ENCODE results near the gene PACS2. TPM values are rescaled to one million over a fixed set of nuclear protein-coding genes. Genes with fewer than 3 reads are reported as not detected.
"Not testable (repeated sequence)": the region's sequence is repeated elsewhere in the genome, so short reads cannot be mapped to it uniquely, and the experiment has no call there.

PACS2 gene
- total RNA-seq, result 32.2 and 34.6 TPM in 2 replicates

GRCh38 chr14:105314287-105315200 is at the start of gene PACS2:
Gene PACS2 (plus strand): TSS chr14:105314748. CDS start chr14:105314919, 171 bp downstream.
- intact Hi-C loops (cut with micrococcal nuclease), result loop anchor here (1.0 kb wide), 3 partner anchors 13 to 293 kb away; partner anchors contain the start of genes BRF1, CDCA4 and TEDC1

- intact Hi-C loops (cut with micrococcal nuclease), result no loop called here
Measured at GRCh38 chr14:105267820-105268548, 46.6 kb upstream of the PACS2 start.

GRCh38 chr14:105268736-105269354 is 45.7 kb upstream of the PACS2 start:
- intact Hi-C loops (cut with micrococcal nuclease), result no loop called here

- intact Hi-C loops (cut with micrococcal nuclease), result no loop called here
Measured at GRCh38 chr14:105269405-105269804, 45.1 kb upstream of the PACS2 start.

DNA sequence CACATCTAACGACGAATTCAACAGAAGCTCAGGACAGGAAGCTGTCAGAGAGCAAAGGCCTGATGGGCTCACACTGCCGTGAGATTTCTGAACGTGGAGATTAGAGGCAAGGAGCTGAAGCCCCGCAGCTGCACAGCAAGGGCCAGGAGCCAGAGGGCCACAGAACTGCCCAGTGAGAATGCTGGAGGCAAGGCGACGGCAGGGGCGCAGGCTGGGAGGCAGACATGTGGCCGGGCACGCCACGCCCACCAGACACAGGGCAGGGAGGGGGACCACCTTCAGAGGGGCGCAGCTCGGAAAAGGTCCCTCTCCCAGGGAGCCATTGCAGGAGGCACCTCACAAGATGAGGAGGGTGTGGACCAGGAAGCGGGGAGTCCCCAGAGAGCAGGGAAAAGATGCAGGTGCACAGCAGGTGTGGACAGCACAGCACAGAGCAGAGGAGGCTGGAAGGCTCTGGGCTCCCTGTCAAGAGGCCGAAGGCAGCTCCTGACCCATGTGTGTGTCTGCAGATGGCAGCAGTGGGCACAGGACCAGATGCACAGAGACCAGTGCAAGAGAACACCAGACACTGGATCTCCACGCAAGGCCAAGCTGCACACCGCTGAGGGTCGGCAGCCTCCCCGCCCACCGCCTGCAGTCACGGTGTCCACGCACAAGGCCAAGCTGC is 43.2 kb upstream of the PACS2 start:
- intact Hi-C loops (cut with micrococcal nuclease), result no loop called here

DNA sequence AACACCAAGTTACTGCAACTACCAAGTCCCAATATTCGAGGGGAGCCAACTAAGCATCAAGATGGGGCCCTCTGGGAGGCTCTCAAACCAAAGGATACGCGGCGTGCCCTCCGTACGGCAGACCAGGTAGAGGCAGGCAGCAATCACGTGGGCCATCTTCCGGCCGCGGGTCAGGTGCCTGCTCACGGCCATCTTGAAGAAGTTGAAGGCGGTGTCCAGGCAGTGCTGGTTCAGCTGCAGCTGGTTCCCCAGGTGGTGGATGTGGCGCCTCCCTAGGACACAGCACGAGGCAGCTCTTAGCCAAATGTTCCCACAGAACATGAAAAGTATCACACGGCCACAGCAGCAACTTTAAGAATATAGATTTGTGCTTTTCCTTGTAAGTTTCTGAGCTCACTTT is 41.9 kb upstream of the PACS2 start:
- intact Hi-C loops (cut with micrococcal nuclease), result no loop called here

DNA sequence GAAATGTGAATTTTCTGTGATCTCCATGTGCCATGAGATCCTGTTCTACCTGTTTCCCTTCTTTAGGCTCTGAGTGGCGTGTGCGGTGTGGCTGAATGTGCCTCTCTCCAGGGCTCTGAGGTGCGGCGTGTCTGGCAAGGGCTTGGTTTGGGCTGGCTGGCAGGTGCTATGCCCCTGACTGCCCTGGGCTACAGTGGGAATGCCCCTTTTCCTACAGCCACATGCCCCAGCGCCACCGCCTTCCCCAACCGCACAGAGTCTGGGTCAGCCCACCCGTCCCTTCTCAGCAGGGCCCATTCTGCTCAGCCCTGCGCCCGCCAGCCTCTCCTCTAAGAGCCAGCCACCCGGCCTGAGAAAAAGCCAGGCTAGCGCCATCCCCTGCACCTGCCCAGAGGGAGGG is 41.5 kb upstream of the PACS2 start:
- intact Hi-C loops (cut with micrococcal nuclease), result no loop called here

DNA sequence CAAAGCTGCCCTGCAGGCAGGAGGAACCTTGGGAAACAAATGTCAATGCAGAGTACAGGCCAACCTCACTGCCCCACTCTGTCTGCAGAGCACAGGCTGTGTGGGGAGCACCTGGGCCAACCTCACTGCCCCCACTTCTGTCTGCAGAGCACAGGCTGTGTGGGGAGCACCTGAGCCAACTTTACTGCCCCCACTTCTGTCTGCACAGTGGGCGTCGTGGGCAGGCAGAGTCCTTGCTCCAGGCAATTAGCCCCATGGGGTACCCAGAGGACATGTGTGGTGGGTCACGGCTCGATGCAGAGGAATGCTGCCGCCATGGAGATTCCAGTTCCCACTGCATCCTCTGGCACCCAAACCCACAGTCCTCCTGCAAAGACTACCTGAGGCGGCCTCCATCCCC is 39.9 kb upstream of the PACS2 start:
- intact Hi-C loops (cut with micrococcal nuclease), result no loop called here

- intact Hi-C loops (cut with micrococcal nuclease), result no loop called here
Measured at GRCh38 chr14:105275267-105275946, 39.1 kb upstream of the PACS2 start.

DNA sequence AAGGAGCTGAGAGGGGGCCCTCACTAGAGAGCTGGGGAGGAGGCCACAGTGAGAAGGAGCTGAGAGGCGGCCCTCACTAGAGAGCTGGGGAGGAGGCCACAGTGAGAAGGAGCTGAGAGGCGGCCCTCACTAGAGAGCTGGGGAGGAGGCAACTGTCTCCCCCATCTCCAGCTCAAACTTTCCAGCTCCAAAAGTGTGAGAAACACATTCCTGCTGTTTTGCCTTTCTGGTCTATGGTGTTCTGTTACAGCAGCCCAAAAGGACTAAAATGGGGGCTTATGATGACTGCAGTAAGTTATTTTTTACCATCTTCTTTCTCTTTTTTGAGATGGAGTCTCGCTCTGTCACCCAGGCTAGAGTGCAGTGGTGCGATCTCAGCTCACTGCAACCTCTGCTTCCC is 37.1 kb upstream of the PACS2 start:
- intact Hi-C loops (cut with micrococcal nuclease), result not testable (repeated sequence)

DNA sequence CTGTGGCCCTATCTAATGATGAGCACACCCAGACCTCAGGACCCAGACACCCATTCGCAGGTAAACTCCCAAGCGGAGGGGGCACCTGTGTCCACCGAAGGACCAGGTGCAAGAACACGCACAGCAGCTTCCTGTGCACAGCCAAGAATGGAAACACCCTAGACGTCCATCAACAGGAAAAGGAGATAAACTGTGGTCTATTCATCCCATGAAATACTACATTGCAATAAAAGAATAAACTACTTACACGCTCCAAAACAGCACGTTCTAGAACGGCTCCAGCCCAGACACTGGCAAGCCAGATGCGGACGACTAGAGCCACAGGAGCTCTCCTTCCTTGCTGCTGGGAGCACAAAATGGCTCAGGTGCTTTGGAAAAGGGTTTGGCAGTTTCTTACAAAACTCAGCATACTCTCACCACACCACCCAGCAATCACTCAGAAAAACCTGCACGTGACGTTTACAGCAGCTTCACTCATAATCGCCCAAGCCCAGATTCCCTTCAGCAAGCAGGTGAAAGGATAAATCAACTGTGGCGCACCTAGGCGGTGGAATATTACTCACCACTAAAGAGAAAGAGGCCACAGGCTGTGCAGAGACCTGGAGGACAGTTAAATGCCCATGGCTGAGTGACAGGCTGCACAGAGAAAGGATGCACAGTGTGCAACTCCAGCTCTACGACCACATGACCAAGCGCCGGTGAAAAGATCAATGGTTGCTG is 34.7 kb upstream of the PACS2 start:
- intact Hi-C loops (cut with micrococcal nuclease), result no loop called here

GRCh38 chr14:105280525-105280924 is 34.0 kb upstream of the PACS2 start:
- intact Hi-C loops (cut with micrococcal nuclease), result no loop called here

DNA sequence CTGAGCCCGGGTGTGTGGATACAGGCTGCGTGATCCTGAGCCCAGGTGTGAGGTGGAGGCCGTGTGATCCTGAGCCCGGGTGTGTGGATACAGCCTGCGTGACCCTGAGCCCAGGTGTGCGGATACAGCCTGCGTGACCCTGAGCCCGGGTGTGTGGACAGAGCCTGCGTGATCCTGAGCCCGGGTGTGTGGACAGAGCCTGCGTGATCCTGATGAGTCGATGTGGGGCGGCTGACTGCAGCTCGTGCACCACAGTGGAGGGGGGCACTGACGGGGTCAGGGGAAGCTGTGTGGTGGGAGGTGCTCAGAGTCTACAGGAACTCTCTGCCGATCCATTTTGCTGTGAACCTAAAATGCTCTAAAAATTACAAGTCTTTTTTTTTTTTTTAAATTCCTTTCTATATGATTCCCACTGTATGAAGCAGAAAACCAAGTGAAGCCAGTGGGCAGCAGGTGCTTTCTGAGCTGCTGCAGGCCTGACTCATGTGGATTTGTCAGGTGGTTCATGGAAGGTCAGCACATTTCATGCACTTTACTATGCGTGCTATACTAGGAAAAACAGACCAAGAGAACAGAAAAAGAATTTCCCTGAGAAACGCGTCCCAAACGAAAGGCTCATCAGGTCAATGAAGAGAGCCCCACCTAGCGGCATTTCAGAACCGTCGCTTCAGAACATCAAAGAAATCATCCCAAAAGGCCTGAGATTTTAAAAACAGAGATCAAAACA is 33.0 kb upstream of the PACS2 start:
- intact Hi-C loops (cut with micrococcal nuclease), result loop anchor here (1.0 kb wide), 1 partner anchor 191 kb away; no protein-coding TSS in a partner anchor

DNA sequence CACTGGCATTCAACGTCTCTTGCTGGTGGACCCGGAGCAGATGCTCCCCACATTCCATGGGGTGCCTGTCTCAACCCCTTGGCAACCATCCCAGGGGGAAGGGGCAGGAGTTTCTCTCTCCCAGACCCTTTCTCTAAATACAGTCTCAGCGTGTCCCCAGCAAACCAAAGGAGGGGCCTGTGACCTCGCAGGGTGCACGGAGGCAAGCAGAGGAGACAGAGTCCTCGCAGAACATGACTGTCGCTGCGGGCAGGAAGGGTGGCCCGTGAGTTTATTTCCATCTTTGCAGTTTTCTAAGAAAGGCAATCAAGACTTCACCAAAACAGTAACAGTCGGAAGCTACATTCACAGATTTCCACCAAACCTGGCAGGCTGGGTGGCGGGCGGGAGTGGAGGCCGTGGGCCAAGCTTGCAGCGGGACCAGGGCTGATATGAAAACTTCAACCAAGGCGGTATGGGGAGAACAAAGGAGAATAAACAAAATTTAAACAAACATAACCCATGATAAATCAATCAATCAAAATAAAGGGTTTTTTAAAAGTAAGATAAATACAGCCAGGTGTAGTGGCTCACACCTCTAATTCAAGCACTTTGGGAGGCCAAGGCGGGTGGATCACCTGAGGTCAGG is 32.3 kb upstream of the PACS2 start:
- intact Hi-C loops (cut with micrococcal nuclease), result loop anchor here (1.0 kb wide), 1 partner anchor 192 kb away; no protein-coding TSS in a partner anchor

DNA sequence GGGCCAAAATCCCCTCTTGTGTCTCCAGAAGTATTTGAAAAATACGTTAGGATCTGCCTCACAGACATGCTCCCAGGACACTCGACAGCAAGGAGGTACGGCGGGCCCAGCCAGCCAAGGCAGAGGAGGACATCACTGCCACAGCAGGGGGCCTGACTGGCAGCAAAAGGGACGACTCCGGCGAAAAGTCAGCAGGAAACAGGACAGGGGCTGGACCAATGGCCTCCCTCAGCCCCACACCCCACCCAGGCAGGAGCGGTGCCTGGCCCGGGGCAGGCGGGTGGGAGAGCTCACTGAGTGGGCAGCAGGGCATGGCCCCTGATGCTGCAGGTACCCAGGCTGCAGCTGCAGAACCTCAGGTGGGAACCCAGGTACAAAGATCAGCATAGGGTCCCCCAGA is 31.5 kb upstream of the PACS2 start:
- intact Hi-C loops (cut with micrococcal nuclease), result no loop called here

- intact Hi-C loops (cut with micrococcal nuclease), result no loop called here
Measured at GRCh38 chr14:105283899-105284298, 30.6 kb upstream of the PACS2 start.

DNA sequence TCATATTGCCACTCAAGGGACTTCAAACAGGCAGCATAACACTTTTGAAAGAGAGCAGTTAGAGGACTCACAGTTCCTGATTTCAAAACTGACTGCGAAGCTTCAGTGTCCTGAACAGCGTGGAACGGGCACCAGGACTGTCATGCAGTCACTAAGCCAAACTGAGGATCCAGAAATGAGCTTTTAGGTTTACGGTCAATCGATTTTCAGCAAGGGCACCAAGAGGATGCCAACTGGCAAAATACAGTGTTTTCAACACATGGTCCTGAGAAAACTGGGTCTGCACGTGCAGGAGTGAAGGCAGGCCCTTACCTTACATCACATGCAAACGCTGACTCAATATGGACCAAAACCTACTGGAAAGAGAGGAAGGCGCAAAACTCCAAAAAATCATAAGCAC is 29.4 kb upstream of the PACS2 start:
- intact Hi-C loops (cut with micrococcal nuclease), result no loop called here

DNA sequence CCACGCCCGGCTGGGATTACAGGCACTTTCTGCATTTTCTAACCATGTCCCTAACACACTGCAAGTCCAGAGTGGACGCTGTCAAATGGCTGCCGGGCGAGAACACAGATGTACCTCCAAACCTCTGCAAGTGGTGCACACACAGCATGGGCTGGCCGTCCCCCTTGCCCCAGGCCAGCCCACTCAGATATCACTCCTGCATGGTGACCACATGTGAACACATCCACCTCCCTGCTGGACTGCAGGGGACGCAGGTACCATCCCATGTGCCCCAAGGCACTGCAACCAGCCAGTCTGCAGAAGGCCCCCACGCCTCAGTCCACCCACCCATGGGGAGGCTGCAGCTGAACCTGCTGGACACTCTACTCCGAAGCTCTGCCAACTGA is 27.8 kb upstream of the PACS2 start:
- intact Hi-C loops (cut with micrococcal nuclease), result no loop called here

All from T-helper 2 cell treated with Interferon-gamma antibody and Interleukin-4, amounts not matched to agents 100 ng/mL and 5 ng/mL, for 36 hours (primary cell).